GM21717 (cell line): Measurements from ENCODE around the gene INTS13.
"Not testable (repeated sequence)": the region's sequence is repeated elsewhere in the genome, so short reads cannot be mapped to it uniquely, and the experiment has no call there.

Source experiments
- ATAC-seq: cut with Tn5 transposase; IDR thresholded peaks from one replicate; pipeline ENCODE4 v1.9.1; 2021; ENCODE audit warnings: mild to moderate bottlenecking, moderate library complexity; ENCODE audit not compliant: unreplicated experiment

INTS13 gene, protein sequence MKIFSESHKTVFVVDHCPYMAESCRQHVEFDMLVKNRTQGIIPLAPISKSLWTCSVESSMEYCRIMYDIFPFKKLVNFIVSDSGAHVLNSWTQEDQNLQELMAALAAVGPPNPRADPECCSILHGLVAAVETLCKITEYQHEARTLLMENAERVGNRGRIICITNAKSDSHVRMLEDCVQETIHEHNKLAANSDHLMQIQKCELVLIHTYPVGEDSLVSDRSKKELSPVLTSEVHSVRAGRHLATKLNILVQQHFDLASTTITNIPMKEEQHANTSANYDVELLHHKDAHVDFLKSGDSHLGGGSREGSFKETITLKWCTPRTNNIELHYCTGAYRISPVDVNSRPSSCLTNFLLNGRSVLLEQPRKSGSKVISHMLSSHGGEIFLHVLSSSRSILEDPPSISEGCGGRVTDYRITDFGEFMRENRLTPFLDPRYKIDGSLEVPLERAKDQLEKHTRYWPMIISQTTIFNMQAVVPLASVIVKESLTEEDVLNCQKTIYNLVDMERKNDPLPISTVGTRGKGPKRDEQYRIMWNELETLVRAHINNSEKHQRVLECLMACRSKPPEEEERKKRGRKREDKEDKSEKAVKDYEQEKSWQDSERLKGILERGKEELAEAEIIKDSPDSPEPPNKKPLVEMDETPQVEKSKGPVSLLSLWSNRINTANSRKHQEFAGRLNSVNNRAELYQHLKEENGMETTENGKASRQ

DNA sequence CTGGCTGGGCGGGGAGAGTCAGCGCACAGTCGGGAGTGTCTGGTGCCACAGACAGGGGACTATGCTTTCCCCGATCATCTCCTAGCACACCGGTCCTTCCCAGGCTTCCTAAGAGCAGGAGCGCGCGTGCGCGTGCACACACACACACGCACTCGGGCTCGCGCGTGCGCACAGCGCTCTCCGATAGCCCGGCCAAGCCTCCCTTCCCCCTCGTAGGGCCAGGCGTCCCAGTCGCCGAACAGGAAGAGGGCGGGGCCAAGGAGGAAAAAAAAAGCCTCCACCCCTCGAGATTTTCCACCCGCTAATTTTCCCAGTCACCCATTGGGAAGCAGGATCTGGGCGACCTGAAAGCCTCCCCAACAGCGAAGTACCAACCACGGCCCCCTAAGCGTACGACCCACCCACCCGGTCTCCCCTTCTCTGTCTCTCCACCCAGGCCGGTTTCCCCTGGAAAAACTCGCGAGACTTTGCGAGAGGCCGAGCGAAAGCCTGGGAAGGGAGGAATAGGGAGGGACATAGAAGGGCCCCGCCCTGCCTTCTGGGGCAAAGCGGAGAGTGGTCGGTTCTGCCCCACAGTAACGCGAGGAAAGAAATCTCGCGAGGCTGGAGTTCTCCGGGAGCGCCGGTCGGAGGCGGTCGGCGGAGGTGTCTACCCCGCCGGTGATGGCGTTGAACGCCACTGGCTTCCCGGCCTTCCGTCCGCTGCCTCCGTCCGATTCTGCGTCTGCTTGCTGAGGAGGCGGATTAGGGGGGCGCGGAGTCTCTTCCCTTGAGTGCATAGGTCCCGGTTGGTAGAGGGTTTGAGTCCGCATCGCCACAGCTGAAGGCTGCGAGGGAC lies at the start of gene INTS13, which contains the start of gene FGFR1OP2:
INTS13 (minus strand) TSS at position 119 of the 838 bp plus-strand sequence. CDS start 1,178 bp downstream, outside the sequence.
FGFR1OP2 (plus strand) TSS at position 608 of the 838 bp plus-strand sequence. CDS start 15,689 bp downstream, outside the sequence.
- peak; percentile 78 for ATAC-seq

DNA sequence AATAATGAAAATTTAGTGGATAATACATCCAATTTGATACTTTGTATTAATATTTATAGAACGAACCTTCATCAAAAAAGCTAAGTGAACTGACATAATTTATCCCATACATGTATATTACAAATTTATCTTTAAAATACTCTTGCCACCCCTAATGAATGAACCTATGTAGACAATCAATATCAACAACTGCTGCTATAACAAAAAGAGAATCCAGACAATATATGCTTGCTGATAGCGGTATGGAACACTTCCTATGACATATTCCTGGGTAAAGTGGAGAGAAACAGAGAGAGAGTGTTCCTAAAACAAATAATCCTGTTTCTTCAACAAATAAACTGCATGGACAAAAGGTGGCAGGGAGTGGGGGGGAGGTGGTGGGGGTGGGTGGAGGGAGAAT lies 45.1 kb upstream of the INTS13 start:
- ATAC-seq = no peak

- ATAC-seq = no peak
These were observed 42.0 kb upstream of the INTS13 start for GRCh38 chr12:26979733-26980132.

DNA sequence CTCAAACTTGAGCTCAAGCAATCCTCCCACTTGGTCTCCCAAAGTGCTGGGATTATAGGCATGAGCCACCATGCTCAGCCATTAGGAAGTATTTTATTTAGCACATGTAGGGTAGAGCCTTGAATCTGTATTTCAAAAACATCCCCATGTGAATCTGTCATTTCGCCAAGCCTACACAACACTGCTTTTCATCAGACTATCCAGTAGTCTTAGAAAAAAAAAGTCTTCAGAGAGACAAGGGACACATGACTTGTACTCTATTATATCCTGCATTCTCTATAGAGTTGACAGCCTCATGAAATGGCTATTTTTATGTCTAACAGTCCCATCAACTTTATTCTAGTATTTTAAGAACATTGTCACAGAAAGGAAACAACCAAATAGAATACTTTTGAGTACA lies 41.0 kb upstream of the INTS13 start:
- no peak for ATAC-seq

DNA sequence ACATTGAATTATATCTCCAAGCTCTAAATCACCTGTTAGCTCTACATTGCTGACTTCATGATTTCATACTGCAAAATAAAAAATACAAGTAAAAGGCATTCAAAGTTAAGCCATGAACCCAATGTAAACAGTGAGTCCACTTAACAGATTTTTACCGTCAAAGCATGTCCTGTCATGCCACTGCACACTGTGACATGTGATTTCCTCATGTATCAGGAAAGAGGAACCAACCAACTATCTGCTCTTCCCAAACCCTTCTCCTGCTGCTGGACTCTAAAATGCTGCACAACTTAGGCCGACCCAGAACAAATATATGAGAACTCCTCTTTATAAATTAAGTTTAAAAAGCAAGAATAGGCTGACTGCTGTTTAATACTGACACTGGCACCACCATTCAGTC lies 38.9 kb upstream of the INTS13 start:
- no peak for ATAC-seq

GRCh38 chr12:26971963-26972362 lies 34.2 kb upstream of the INTS13 start:
- peak; percentile 98 for ATAC-seq

DNA sequence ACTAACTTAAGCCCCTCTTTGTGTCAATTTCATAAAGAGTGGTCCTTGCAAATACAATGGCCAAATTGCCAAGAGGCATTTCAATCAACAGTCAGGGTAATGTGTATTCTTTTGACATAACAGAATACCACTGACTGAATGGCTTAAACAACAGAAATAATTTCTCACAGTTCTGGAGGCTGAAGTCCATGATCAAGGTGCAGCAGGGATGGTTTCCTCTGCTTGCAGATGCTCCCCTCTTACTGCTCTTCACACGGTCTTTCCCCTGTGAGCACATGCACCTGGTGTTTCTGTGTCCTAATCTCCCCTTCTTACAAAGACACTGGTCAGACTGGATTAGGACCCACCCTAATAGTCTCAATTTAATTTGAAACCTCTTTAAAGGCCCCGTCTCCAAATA lies 32.4 kb upstream of the INTS13 start:
- ATAC-seq = no peak

- ATAC-seq = no peak
These were observed 29.1 kb upstream of the INTS13 start for GRCh38 chr12:26966842-26967241.

DNA sequence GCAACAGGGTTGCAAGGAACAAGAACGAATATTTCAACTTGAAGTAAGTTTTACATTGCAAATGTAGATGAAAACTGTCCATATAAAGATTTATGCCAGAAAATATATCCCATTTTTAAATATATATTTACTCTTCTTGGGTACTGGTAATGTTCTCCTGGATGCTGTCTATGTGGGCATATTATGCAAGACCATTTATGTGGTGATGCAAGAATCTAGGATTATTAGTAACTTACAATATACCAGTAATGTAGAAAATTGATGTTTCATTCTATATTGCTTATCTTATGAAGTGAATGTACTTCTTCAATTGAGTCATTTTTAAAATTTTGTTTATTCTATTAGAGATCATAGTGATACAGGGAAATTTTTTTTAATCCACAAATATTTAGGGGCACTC lies 25.6 kb upstream of the INTS13 start:
- ATAC-seq = no peak

DNA sequence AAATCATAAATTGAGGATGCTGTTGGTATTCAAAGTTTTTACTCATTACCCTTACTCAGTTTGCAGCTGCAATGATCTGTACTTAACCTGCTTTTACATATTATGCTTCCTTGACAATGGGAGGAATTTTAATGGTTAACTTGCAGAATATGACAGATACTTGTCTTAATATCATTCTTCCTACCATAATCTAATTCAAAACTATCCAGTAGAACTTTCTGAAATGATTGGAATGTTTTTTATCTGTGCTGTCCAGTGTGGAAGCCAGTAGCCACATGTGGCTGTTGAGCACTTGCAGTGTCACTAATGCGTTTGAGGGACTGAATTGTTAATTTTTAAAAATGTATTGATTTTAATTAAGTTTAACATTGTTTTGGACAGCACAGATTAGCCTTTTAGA lies 24.0 kb upstream of the INTS13 start:
- no peak for ATAC-seq

DNA sequence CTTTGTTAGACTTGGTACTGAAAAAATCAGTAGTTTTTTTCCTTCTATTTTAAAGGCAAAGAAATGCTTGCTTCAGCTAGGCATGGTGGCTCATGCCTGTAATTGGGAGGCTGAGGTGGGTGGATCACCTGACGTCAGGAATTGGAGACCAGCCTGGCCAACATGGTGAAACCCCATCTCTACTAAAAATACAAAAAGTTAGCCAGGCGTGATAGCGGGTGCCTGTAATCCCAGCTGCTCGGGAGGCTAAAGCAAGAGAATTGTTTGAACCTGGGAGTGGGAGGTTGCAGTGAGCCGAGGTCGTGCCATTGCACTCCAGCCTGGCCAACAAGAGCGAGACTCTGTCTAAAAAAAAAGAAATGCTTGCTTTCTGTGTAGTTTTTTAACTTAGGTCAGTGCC lies 23.6 kb upstream of the INTS13 start:
- ATAC-seq = not testable (repeated sequence)

DNA sequence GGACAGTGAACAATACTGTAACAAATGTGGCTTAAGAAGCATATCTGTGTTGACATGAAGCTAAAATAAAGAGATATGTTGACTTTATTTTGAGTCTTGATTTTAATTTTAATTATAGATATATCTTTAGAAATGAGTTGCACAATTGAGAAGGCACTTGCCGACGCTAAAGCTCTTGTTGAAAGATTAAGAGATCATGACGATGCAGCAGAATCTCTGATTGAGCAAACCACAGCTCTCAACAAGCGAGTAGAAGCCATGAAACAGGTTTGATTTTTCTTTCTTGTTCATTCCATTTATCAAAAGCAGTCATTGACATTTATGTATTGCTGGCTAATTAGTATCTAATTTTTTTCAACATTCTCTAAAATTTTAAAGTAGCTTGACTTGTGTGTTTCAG lies 16.2 kb upstream of the INTS13 start:
- ATAC-seq = no peak

DNA sequence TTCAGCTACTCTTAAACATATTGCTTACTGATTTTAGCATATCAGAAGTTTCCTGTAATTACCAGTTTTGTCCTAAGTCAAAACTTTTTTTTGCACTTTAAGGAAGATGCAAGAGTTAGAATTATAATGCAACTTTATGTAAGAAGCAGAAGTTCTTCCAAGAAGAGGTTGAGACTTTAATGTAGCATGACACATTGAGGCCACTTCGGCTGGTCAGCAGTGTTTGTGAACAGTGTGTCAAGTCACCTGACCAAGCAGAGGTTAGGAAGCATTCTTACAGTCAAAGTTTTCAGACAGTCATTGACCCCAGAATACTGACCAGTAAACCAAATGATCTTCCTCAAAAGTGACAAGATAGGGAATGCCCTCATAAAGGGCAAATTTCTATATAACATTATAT lies 15.7 kb upstream of the INTS13 start:
- ATAC-seq = no peak

DNA sequence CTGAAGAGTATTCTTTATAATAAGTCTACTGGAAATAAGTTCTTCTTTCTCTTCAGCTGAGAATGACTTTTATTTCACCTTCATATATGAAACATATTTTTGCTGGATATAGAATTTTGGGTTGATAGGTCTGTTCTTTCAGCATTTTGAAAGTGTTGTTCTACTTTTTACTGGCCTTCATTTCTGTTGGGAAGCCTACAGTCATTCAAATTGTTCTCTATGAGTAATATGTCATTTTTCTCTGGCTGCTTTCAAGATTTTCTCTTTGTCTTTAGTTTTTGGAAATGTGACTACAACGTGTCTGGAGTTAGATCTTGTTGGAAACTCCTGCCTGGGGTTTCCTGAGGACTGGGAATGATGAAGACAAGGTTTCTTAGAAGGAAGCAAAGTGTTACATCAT lies 10.5 kb upstream of the INTS13 start:
- ATAC-seq = no peak

GRCh38 chr12:26941215-26941594 lies 3.4 kb upstream of the INTS13 start:
- ATAC-seq = no peak

GRCh38 chr12:26940516-26941214 lies 2.9 kb upstream of the INTS13 start:
- no peak for ATAC-seq

GRCh38 chr12:26939953-26940352 lies 2.2 kb upstream of the INTS13 start:
- ATAC-seq = no peak

DNA sequence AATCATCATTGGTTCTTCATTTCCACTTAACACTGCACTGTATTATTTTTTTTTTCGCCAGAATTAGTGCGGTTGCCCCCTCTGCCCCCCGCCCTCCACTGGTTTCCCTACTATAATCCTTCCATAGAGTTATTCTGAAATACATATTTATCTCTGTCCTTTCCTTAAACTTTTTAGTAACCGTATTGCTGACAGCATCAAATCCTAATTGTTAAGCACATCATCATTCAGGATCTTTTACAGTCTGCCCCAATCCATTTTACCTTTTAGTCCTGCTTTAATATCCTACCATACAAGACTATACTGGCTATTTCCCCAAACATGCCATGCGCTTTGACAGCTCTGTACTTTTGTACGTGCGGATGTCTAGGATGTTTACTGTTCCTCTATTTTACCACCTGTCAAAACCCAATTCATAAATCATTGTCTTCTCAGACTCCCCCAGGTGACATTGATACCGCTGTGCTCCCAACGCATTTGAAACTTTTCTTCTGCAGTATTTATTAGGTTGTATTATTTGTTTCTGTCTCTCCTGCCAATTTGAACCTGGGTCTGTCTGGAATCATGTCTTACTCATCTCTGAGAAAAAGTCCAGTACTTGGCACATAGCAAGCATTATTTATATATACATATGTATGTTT lies 1.5 kb upstream of the INTS13 start:
- ATAC-seq = no peak

GRCh38 chr12:26938701-26939062 lies 901 bp upstream of the INTS13 start:
- peak; percentile 12 for ATAC-seq

DNA sequence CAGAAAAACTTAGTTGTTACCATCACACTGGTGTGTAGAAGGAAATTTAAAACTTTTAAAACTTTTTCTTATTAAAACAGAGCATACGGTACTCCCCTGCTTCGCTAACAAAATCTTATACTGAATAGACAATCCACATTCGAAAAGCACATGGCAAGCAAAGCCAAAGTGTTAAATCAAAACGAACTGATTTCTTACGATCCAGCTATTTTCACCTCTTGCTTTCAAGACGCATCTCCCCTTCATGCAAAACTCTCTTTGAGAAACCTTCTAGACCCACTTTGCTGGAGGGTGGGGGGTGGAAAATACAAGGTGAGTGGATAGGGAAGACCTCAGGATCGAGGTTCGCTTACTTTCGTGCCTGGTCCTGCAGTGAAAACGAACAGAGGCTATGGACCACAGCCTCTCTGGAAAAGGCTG lies 328 bp downstream of the INTS13 start:
- no peak for ATAC-seq
